CD4-positive, alpha-beta memory T cell (primary cell): ENCODE data around the gene PARP12. TPM values are rescaled to one million over a fixed set of nuclear protein-coding genes. Genes with fewer than 3 reads are reported as not detected.
A peak's percentile ranks its signal among the peaks of the same experiment; 100 is the strongest.

Experiments used
- CTCF ChIA-PET: fragments of 350-600 bp; sonication (Branson Sonifier 250); formaldehyde crosslinking; loops from one replicate; lab custom pipeline; 2021; ENCODE audit warnings: inconsistent platforms; ENCODE audit not compliant: partially characterized antibody; lab: Charles Lee
- POLR2A ChIA-PET: fragments of 350-600 bp; sonication (Branson Sonifier 250); formaldehyde crosslinking; loops from one replicate; lab custom pipeline; 2021; ENCODE audit not compliant: partially characterized antibody; lab: Charles Lee
- DNase-seq, 5 donors: peaks; one replicate each; pipeline versions ENCODE4 v3.0.0 to v3.0.0-alpha.2; 2020 to 2022; ENCODE audit warnings: mixed read lengths in 1 of 5
- H3K27ac ChIP-seq: one replicate; pipeline ENCODE4 v1.7.0; 2013; ENCODE audit warnings: low read depth, low read length
- H3K27me3 ChIP-seq: 2 replicates; pipeline ENCODE4 v1.7.0; 2013; ENCODE audit warnings: mild to moderate bottlenecking, low read length, moderate library complexity; ENCODE audit not compliant: insufficient read depth
- H3K36me3 ChIP-seq: 2 replicates; pipeline ENCODE4 v1.7.0; 2013; ENCODE audit warnings: mild to moderate bottlenecking, low read length, moderate library complexity; ENCODE audit not compliant: insufficient read depth
- H3K4me1 ChIP-seq: 2 replicates; pipeline ENCODE4 v1.7.0; 2013; ENCODE audit warnings: mild to moderate bottlenecking, low read length, moderate library complexity; ENCODE audit not compliant: insufficient read depth
- H3K4me3 ChIP-seq, 2 donors: one replicate each; pipeline ENCODE4 v1.7.0; 2013; ENCODE audit warnings: low read length in 2 of 2, mild to moderate bottlenecking in 1 of 2
- H3K9me3 ChIP-seq, 2 donors: one replicate each; pipeline ENCODE4 v1.7.0; 2013; ENCODE audit warnings: low read length in 2 of 2, control low read depth in 1 of 2; ENCODE audit not compliant: control insufficient read depth in 1 of 2
- H3K27ac Mint-ChIP-seq, 7 donors: one replicate each; pipeline ENCODE4 v1.8.0; 2020 to 2021; ENCODE audit warnings: mixed read lengths in 7 of 7, mild to moderate bottlenecking in 6 of 7, inconsistent platforms in 3 of 7, moderate library complexity in 3 of 7
- H3K27me3 Mint-ChIP-seq, 2 donors: one replicate each; pipeline ENCODE4 v1.8.0; 2020 to 2021; ENCODE audit warnings: mixed read lengths in 2 of 2
- H3K36me3 Mint-ChIP-seq, 2 donors: one replicate each; pipeline ENCODE4 v1.8.0; 2020 to 2021; ENCODE audit warnings: mixed read lengths in 2 of 2, inconsistent platforms in 1 of 2, mild to moderate bottlenecking in 1 of 2
- H3K4me1 Mint-ChIP-seq, 4 donors: one replicate each; pipeline ENCODE4 v1.8.0; 2020 to 2021; ENCODE audit warnings: mixed read lengths in 4 of 4, mild to moderate bottlenecking in 1 of 4
- H3K4me3 Mint-ChIP-seq, 8 donors: one replicate each; pipeline ENCODE4 v1.8.0; 2020 to 2021; ENCODE audit warnings: mixed read lengths in 8 of 8, mild to moderate bottlenecking in 7 of 8, moderate library complexity in 6 of 8, inconsistent platforms in 3 of 8
- H3K9me3 Mint-ChIP-seq, 8 donors: one replicate each; pipeline ENCODE4 v1.8.0; 2020 to 2021; ENCODE audit warnings: mixed read lengths in 8 of 8, mild to moderate bottlenecking in 5 of 8, inconsistent platforms in 3 of 8, moderate library complexity in 1 of 8
- intact Hi-C: fragments of 100-400 bp; cut with micrococcal nuclease; formaldehyde crosslinking; loops from one replicate; pipeline ENCODE4 v1.15.1; 2023
- polyA plus RNA-seq, 2 donors: library from polyadenylated mRNA; unstranded; fragments of 300-500 nt; fragmentation: Illumina TruSeq; gene quantifications; one replicate each; pipeline ENCODE4 v1.2.3, GENCODE V29; 2021
- total RNA-seq, 2 experiments: library from RNA; stranded (reverse); gene quantifications; one replicate each; pipeline ENCODE4 v1.2.3, GENCODE V29; 2021

The PARP12 gene
- total and polyA plus RNA-seq, 4 experiments from 2014 or later = 27.0 to 96.6 (median 66.5) TPM

GRCh38 chr7:140017034-140017433 lies 45.7 kb downstream of the PARP12 start:
- H3K4me3 Mint-ChIP-seq = no peak overlapping the region
- H3K27me3 Mint-ChIP-seq = no peaks in the 10 kb centered on the region
- POLR2A ChIA-PET = no interaction called here
- DNase-seq = no peak
- intact Hi-C loops = no loop called here
- H3K4me1 Mint-ChIP-seq = no peaks in the 10 kb centered on the region
- peaks cover 0 to 8% of the 10 kb centered on the region in 2 donors for H3K36me3 Mint-ChIP-seq
- H3K27ac ChIP-seq = no peak overlapping the region
- CTCF ChIA-PET = interaction anchor here (1.4 kb wide), 1 partner anchor 415 kb away, joined by 3 read pairs; no protein-coding TSS in a partner anchor
- H3K9me3 ChIP-seq = no peaks in the 10 kb centered on the region
- no peaks in the 10 kb centered on the region for H3K27me3 ChIP-seq
- peaks cover 0 to 2% (median 0%) of the 10 kb centered on the region in 8 donors for H3K9me3 Mint-ChIP-seq
- H3K4me1 ChIP-seq = no peaks in the 10 kb centered on the region
- no peak overlapping the region for H3K27ac Mint-ChIP-seq
- no peak overlapping the region for H3K4me3 ChIP-seq
- H3K36me3 ChIP-seq = no peaks in the 10 kb centered on the region

- Histone ChIP-seq H3K27me3 (no peaks in the 10 kb centered on the region), H3K27ac (no peak overlapping the region), H3K9me3 (no peaks in the 10 kb centered on the region), H3K36me3 (no peaks in the 10 kb centered on the region), H3K4me1 (no peaks in the 10 kb centered on the region), H3K4me3 (no peak overlapping the region)
- DNase-seq = no peak
- POLR2A ChIA-PET = no interaction called here
- Mint-ChIP-seq H3K27ac (no peak overlapping the region), H3K4me1 (no peaks in the 10 kb centered on the region), H3K36me3 (peaks cover 0 to 4% of the 10 kb centered on the region in 2 donors), H3K4me3 (no peak overlapping the region), H3K27me3 (no peaks in the 10 kb centered on the region), H3K9me3 (peaks cover 0 to 4% (median 0%) of the 10 kb centered on the region in 8 donors)
- intact Hi-C loops = no loop called here
- CTCF ChIA-PET = interaction anchor here (1.4 kb wide), 1 partner anchor 415 kb away, joined by 3 read pairs; no protein-coding TSS in a partner anchor
Observed at GRCh38 chr7:140016540-140016939, 46.2 kb downstream of the PARP12 start.

- no peaks in the 10 kb centered on the region for H3K27me3 Mint-ChIP-seq
- no peaks in the 10 kb centered on the region for H3K27me3 ChIP-seq
- no peak overlapping the region for H3K27ac ChIP-seq
- H3K4me1 Mint-ChIP-seq = no peaks in the 10 kb centered on the region
- no peak overlapping the region for H3K27ac Mint-ChIP-seq
- peaks cover 0 to 8% of the 10 kb centered on the region in 2 donors for H3K36me3 Mint-ChIP-seq
- no peaks in the 10 kb centered on the region for H3K9me3 ChIP-seq
- H3K36me3 ChIP-seq = no peaks in the 10 kb centered on the region
- peaks cover 0 to 4% (median 0%) of the 10 kb centered on the region in 8 donors for H3K9me3 Mint-ChIP-seq
- H3K4me3 ChIP-seq = no peak overlapping the region
- H3K4me1 ChIP-seq = no peaks in the 10 kb centered on the region
- intact Hi-C loops = no loop called here
- H3K4me3 Mint-ChIP-seq = no peak overlapping the region
- DNase-seq = no peak
- ChIA-PET POLR2A (no interaction called here), CTCF (no interaction called here)
Observed at GRCh38 chr7:140015471-140015970, 47.2 kb downstream of the PARP12 start.

GRCh38 chr7:140014123-140014522 lies 48.6 kb downstream of the PARP12 start:
- DNase-seq = no peak
- H3K27ac ChIP-seq = no peak overlapping the region
- no peak overlapping the region for H3K4me3 ChIP-seq
- H3K9me3 ChIP-seq = no peaks in the 10 kb centered on the region
- Mint-ChIP-seq H3K27ac (peak overlapping the region in 4 of 7 donors; percentile 5 to 33 (median 27)), H3K36me3 (peaks cover 0 to 8% of the 10 kb centered on the region in 2 donors), H3K4me3 (no peak overlapping the region), H3K9me3 (peaks cover 0 to 4% (median 0%) of the 10 kb centered on the region in 8 donors), H3K27me3 (no peaks in the 10 kb centered on the region), H3K4me1 (no peaks in the 10 kb centered on the region)
- POLR2A ChIA-PET = no interaction called here
- no peaks in the 10 kb centered on the region for H3K4me1 ChIP-seq
- H3K27me3 ChIP-seq = no peaks in the 10 kb centered on the region
- CTCF ChIA-PET = no interaction called here
- intact Hi-C loops = no loop called here
- H3K36me3 ChIP-seq = no peaks in the 10 kb centered on the region

GRCh38 chr7:140013676-140014075 lies 49.1 kb downstream of the PARP12 start:
- no peak overlapping the region for H3K27ac ChIP-seq
- no peak overlapping the region for H3K4me3 ChIP-seq
- Mint-ChIP-seq H3K27ac (peak overlapping the region in 2 of 7 donors; percentile 31 to 63), H3K4me1 (no peaks in the 10 kb centered on the region), H3K9me3 (peaks cover 0 to 4% (median 0%) of the 10 kb centered on the region in 8 donors), H3K36me3 (peaks cover 0 to 8% of the 10 kb centered on the region in 2 donors), H3K27me3 (no peaks in the 10 kb centered on the region), H3K4me3 (no peak overlapping the region)
- POLR2A ChIA-PET = no interaction called here
- no peaks in the 10 kb centered on the region for H3K36me3 ChIP-seq
- intact Hi-C loops = no loop called here
- no peak for DNase-seq
- no peaks in the 10 kb centered on the region for H3K4me1 ChIP-seq
- H3K9me3 ChIP-seq = no peaks in the 10 kb centered on the region
- H3K27me3 ChIP-seq = no peaks in the 10 kb centered on the region
- CTCF ChIA-PET = interaction anchor here (0.7 kb wide), 1 partner anchor 230 kb away, joined by 3 read pairs; no protein-coding TSS in a partner anchor

- ChIA-PET CTCF (interaction anchor here (1.1 kb wide), 1 partner anchor 8 kb away, joined by 4 read pairs; no protein-coding TSS in a partner anchor), POLR2A (no interaction called here)
- intact Hi-C loops = no loop called here
- Histone ChIP-seq H3K4me3 (no peak overlapping the region), H3K27me3 (no peaks in the 10 kb centered on the region), H3K9me3 (no peaks in the 10 kb centered on the region), H3K4me1 (no peaks in the 10 kb centered on the region), H3K27ac (no peak overlapping the region), H3K36me3 (no peaks in the 10 kb centered on the region)
- Mint-ChIP-seq H3K4me1 (peaks cover 0 to 2% (median 0%) of the 10 kb centered on the region in 4 donors), H3K9me3 (peaks cover 0 to 4% (median 0%) of the 10 kb centered on the region in 8 donors), H3K27ac (no peak overlapping the region), H3K27me3 (no peaks in the 10 kb centered on the region), H3K4me3 (no peak overlapping the region), H3K36me3 (peaks cover 1 to 12% of the 10 kb centered on the region in 2 donors)
- DNase-seq = no peak
Observed at GRCh38 chr7:140010194-140010895, 52.4 kb downstream of the PARP12 start.

- Mint-ChIP-seq H3K36me3 (peaks cover 1 to 12% of the 10 kb centered on the region in 2 donors), H3K27ac (no peak overlapping the region), H3K4me3 (no peak overlapping the region), H3K9me3 (peaks cover 0 to 4% (median 0%) of the 10 kb centered on the region in 8 donors), H3K4me1 (peaks cover 0 to 2% (median 0%) of the 10 kb centered on the region in 4 donors), H3K27me3 (no peaks in the 10 kb centered on the region)
- CTCF ChIA-PET = interaction anchor here (1.1 to 1.3 kb wide), 2 partner anchors 7 to 378 kb away, joined by 3 to 4 read pairs; no protein-coding TSS in a partner anchor
- no peaks in the 10 kb centered on the region for H3K9me3 ChIP-seq
- H3K36me3 ChIP-seq = no peaks in the 10 kb centered on the region
- H3K27ac ChIP-seq = no peak overlapping the region
- H3K4me1 ChIP-seq = no peaks in the 10 kb centered on the region
- intact Hi-C loops = no loop called here
- POLR2A ChIA-PET = no interaction called here
- no peak overlapping the region for H3K4me3 ChIP-seq
- no peak for DNase-seq
- H3K27me3 ChIP-seq = no peaks in the 10 kb centered on the region
Observed at GRCh38 chr7:140009735-140010134, 53.0 kb downstream of the PARP12 start.
